Osteoblast (primary cell): ENCODE data around the gene SIRT1. TPM values are rescaled to one million over a fixed set of nuclear protein-coding genes. Genes with fewer than 3 reads are reported as not detected.

ENCODE experiments used
- DNase-seq: peaks from one replicate; pipeline ENCODE4 v3.0.0; 2011; ENCODE audit warnings: low spot score, mixed read lengths; ENCODE audit not compliant: insufficient read length; ENCODE audit errors: missing footprints
- H2AFZ ChIP-seq: 2 replicates; pipeline ENCODE4 v1.6.0; 2011; ENCODE audit warnings: mild to moderate bottlenecking, low read length
- H3K27ac ChIP-seq: 2 replicates; pipeline ENCODE4 v1.5.1; 2011; ENCODE audit warnings: mild to moderate bottlenecking, low read depth, low read length, moderate library complexity
- H3K27me3 ChIP-seq: 2 replicates; pipeline ENCODE4 v1.6.0; 2012; ENCODE audit warnings: mild to moderate bottlenecking, control low read depth, inconsistent platforms, low read length, moderate library complexity; ENCODE audit not compliant: insufficient read depth
- H3K36me3 ChIP-seq: 2 replicates; pipeline ENCODE4 v1.5.1; 2011; ENCODE audit warnings: mild to moderate bottlenecking, low read length, control low read depth, moderate library complexity; ENCODE audit not compliant: insufficient read depth
- H3K4me1 ChIP-seq: 2 replicates; pipeline ENCODE4 v1.5.1; 2011; ENCODE audit warnings: mild to moderate bottlenecking, low read length, control low read depth, moderate library complexity; ENCODE audit not compliant: insufficient read depth
- H3K4me2 ChIP-seq: 2 replicates; pipeline ENCODE4 v1.6.0; 2011; ENCODE audit warnings: mild to moderate bottlenecking, low read length; ENCODE audit not compliant: insufficient read depth
- H3K4me3 ChIP-seq: fragments of 200-600 bp; sonication (generic); 3 replicates; pipeline ENCODE4 v1.5.1; 2012; ENCODE audit warnings: mild to moderate bottlenecking, low read length, inconsistent platforms; ENCODE audit not compliant: insufficient read depth
- H3K79me2 ChIP-seq: 2 replicates; pipeline ENCODE4 v1.6.0; 2012; ENCODE audit warnings: mild to moderate bottlenecking, low read length, control low read depth, inconsistent platforms; ENCODE audit not compliant: insufficient read depth
- H3K9me3 ChIP-seq: 2 replicates; pipeline ENCODE4 v1.5.1; 2011; ENCODE audit warnings: low read depth, low read length, control low read depth
- H4K20me1 ChIP-seq: 2 replicates; pipeline ENCODE4 v1.6.0; 2012; ENCODE audit warnings: mild to moderate bottlenecking, low read length, control low read depth; ENCODE audit not compliant: insufficient read depth
- total RNA-seq: library from RNA; depleted of rRNA; stranded (reverse); fragments of >200 nt; gene quantifications from 2 replicates; pipeline ENCODE4 v1.2.3, GENCODE V29; 2012
- TF ChIP-seq, protein P1 (sequence below): IDR thresholded peaks from 2 replicates; pipeline ENCODE4 v1.5.1; 2011; ENCODE audit warnings: mild to moderate bottlenecking, low read depth, low read length, moderate library complexity; ENCODE audit errors: extremely low read depth

Gene SIRT1
- total RNA-seq, 1 donor = 19.9 TPM

DNA sequence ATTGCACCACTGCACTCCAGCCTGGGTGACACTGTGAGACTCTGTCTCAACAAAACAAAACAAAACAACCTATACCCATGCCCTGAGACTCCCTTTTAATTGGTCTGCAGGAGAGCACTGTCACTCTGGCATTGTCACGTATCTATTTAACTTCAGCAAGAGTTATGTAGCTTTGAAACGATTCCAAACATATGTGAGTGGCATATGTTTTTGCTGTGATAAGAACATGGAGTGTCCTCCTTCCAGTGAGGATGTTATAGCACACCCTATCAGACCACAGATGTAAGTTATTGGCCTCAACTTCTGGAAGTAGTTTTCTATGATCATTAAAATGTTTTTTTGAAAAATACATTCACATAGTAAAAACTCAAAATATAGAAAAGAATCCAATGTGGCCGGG is 30.9 kb upstream of the SIRT1 start:
- H2AFZ ChIP-seq = no peak overlapping the region
- no peak for DNase-seq
- H4K20me1 ChIP-seq = no peaks in the 10 kb centered on the region
- H3K9me3 ChIP-seq = no peaks in the 10 kb centered on the region
- H3K79me2 ChIP-seq = no peaks in the 10 kb centered on the region
- TF ChIP-seq, protein P1, sequence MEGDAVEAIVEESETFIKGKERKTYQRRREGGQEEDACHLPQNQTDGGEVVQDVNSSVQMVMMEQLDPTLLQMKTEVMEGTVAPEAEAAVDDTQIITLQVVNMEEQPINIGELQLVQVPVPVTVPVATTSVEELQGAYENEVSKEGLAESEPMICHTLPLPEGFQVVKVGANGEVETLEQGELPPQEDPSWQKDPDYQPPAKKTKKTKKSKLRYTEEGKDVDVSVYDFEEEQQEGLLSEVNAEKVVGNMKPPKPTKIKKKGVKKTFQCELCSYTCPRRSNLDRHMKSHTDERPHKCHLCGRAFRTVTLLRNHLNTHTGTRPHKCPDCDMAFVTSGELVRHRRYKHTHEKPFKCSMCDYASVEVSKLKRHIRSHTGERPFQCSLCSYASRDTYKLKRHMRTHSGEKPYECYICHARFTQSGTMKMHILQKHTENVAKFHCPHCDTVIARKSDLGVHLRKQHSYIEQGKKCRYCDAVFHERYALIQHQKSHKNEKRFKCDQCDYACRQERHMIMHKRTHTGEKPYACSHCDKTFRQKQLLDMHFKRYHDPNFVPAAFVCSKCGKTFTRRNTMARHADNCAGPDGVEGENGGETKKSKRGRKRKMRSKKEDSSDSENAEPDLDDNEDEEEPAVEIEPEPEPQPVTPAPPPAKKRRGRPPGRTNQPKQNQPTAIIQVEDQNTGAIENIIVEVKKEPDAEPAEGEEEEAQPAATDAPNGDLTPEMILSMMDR = no peak
- no peaks in the 10 kb centered on the region for H3K36me3 ChIP-seq
- no peaks in the 10 kb centered on the region for H3K4me1 ChIP-seq
- no peak overlapping the region for H3K27ac ChIP-seq
- no peak overlapping the region for H3K4me2 ChIP-seq
- H3K27me3 ChIP-seq = no peaks in the 10 kb centered on the region
- no peak overlapping the region for H3K4me3 ChIP-seq

DNA sequence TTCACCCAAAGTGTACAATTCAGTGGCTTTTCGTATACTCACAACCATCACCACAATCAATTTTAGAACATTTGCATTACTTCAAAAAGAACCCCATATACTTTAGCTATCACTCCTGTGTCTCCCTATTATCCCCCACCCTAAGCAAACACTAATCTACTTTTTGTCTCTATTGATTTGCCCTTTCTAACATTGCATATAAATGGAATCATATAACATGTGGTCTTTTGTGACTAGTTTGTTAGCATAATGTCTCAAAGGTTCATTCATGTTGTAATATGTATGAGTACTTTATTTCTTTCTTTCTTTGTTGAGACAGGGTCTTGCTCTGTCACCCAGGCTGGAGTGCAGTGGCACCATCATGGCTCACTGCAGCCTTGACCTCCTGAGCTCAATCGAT is 25.5 kb upstream of the SIRT1 start:
- no peaks in the 10 kb centered on the region for H3K36me3 ChIP-seq
- no peaks in the 10 kb centered on the region for H4K20me1 ChIP-seq
- no peak overlapping the region for H2AFZ ChIP-seq
- no peaks in the 10 kb centered on the region for H3K9me3 ChIP-seq
- H3K27ac ChIP-seq = no peak overlapping the region
- no peaks in the 10 kb centered on the region for H3K4me1 ChIP-seq
- no peak overlapping the region for H3K4me3 ChIP-seq
- no peak overlapping the region for H3K4me2 ChIP-seq
- no peaks in the 10 kb centered on the region for H3K27me3 ChIP-seq
- DNase-seq = no peak
- TF ChIP-seq, protein P1 = no peak
- H3K79me2 ChIP-seq = no peaks in the 10 kb centered on the region

DNA sequence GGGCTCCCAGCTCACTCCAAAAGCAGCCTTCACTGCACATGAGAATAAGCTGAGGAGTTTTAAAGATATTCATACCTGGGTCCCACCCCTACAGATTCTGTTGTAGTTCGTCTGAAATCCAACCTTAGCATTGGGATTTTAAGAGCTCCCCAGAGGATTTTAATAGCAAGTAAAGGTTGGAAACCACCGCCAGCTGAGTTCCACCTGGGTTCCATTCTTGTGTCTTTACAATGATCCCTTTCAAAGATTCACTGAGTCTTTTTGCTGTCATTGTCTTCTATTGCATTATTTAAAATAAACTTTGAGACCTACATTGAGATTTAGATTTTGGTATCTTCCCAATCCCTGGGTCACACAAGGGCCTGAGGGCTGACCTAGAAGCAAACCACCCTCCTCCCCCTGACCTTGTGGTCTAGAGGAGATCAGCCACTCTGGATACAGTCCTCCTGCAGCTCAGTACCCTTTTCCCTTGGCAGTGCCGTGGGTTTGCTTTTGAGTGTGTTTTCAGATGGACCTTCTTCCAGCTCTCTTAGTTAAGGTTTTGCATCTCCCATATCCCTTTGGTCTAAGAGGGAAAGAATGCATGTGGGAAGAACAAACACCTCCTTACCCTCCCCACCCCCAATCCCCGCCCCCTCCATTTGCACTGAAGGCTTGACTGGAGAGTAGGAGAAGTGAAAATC is 22.6 kb upstream of the SIRT1 start:
- Histone ChIP-seq H3K4me1 (no peaks in the 10 kb centered on the region), H4K20me1 (no peaks in the 10 kb centered on the region), H2AFZ (no peak overlapping the region), H3K79me2 (no peaks in the 10 kb centered on the region), H3K27me3 (no peaks in the 10 kb centered on the region), H3K4me3 (no peak overlapping the region), H3K36me3 (no peaks in the 10 kb centered on the region), H3K9me3 (no peaks in the 10 kb centered on the region), H3K27ac (no peak overlapping the region), H3K4me2 (no peak overlapping the region)
- DNase-seq = no peak
- TF ChIP-seq, protein P1 = no peak

DNA sequence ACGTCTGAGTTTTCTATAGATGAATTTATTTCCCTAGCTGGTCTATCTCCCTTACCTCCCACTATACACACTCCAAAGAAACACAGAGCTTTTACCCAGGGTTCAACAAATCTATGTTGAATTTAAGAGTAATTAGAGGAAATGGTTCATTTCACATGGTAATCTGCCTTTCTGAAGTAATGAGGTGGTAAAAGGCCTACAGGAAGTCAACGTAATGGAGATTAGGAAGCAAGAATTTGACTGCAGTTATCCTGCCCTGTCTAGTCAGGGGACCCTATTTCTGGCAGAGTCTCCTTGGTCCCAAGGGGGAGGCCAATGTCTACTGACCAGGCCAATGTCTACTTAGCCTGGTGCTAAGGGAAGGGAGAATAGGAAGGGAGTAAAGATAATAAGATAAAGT is 21.4 kb upstream of the SIRT1 start:
- no peak overlapping the region for H3K27ac ChIP-seq
- H3K4me1 ChIP-seq = no peaks in the 10 kb centered on the region
- TF ChIP-seq, protein P1 = no peak
- no peaks in the 10 kb centered on the region for H3K79me2 ChIP-seq
- no peak overlapping the region for H3K4me2 ChIP-seq
- no peaks in the 10 kb centered on the region for H3K36me3 ChIP-seq
- H2AFZ ChIP-seq = no peak overlapping the region
- H3K4me3 ChIP-seq = no peak overlapping the region
- no peaks in the 10 kb centered on the region for H3K27me3 ChIP-seq
- no peak for DNase-seq
- H4K20me1 ChIP-seq = no peaks in the 10 kb centered on the region
- no peaks in the 10 kb centered on the region for H3K9me3 ChIP-seq
